OCI-LY3 (cell line): ENCODE results near the gene AXIN2.

Experiments
- H2AFZ ChIP-seq: fragments of 200-600, 300-600 bp; shearing (Covaris generic); 2 replicates; pipeline ENCODE4 v1.6.0; 2014; ENCODE audit warnings: antibody characterized with exemption, low read depth, low read length
- H3K27ac ChIP-seq: fragments of 200-600, 300-600 bp; sonication (generic); 2 replicates; pipeline ENCODE4 v1.5.1; 2014; ENCODE audit warnings: mild to moderate bottlenecking, low read length, moderate library complexity, mixed read lengths
- H3K27me3 ChIP-seq: fragments of 200-600, 300-600 bp; sonication (generic); 2 replicates; pipeline ENCODE4 v1.6.1; 2014; ENCODE audit warnings: low read depth, low read length, mixed read lengths
- H3K36me3 ChIP-seq: fragments of 200-600, 300-600 bp; sonication (generic); replicated peaks from 2 replicates; pipeline ENCODE3; 2014; ENCODE audit warnings: low read depth, low read length, mixed read lengths
- H3K4me1 ChIP-seq: fragments of 300-600, 200-600 bp; sonication (generic); 2 replicates; pipeline ENCODE4 v1.6.1; 2014; ENCODE audit warnings: low read length, mixed read lengths
- H3K4me2 ChIP-seq: fragments of 200-600, 300-600 bp; sonication (generic); 2 replicates; pipeline ENCODE4 v1.6.1; 2014; ENCODE audit warnings: low read length, mixed read lengths
- H3K4me3 ChIP-seq: fragments of 300-600, 200-600 bp; sonication (generic); 2 replicates; pipeline ENCODE4 v1.5.1; 2014; ENCODE audit warnings: antibody characterized with exemption, mild to moderate bottlenecking, low read length, moderate library complexity
- H3K79me2 ChIP-seq: fragments of 300-600, 200-600 bp; shearing (Covaris generic); 2 replicates; pipeline ENCODE4 v1.6.1; 2014; ENCODE audit warnings: mild to moderate bottlenecking, low read length, mixed read lengths
- H3K9ac ChIP-seq: fragments of 300-600, 200-600 bp; shearing (Covaris generic); 2 replicates; pipeline ENCODE4 v1.6.0; 2014; ENCODE audit warnings: mild to moderate bottlenecking, low read length, moderate library complexity
- H3K9me3 ChIP-seq: fragments of 200-600, 300-600 bp; shearing (Covaris generic); 2 replicates; pipeline ENCODE4 v1.6.1; 2014; ENCODE audit warnings: low read length, mixed read lengths; ENCODE audit not compliant: insufficient read depth
- H4K20me1 ChIP-seq: fragments of 200-600, 300-600 bp; sonication (generic); 2 replicates; pipeline ENCODE4 v1.6.1; 2016; ENCODE audit warnings: low read length, mixed read lengths; ENCODE audit not compliant: insufficient read depth
- EZH2phosphoT487 ChIP-seq: fragments of 200-600 bp; shearing (Covaris generic); IDR thresholded peaks from 2 replicates; pipeline ENCODE4 v1.6.1; 2018; ENCODE audit warnings: antibody characterized with exemption, mixed run types, low read depth
- TF ChIP-seq, protein P1 (sequence below): fragments of 200-600, 300-600 bp; sonication (generic); IDR thresholded peaks from 2 replicates; pipeline ENCODE4 v1.5.1; 2014; ENCODE audit warnings: antibody characterized with exemption, low read length, low read depth

Gene AXIN2

DNA sequence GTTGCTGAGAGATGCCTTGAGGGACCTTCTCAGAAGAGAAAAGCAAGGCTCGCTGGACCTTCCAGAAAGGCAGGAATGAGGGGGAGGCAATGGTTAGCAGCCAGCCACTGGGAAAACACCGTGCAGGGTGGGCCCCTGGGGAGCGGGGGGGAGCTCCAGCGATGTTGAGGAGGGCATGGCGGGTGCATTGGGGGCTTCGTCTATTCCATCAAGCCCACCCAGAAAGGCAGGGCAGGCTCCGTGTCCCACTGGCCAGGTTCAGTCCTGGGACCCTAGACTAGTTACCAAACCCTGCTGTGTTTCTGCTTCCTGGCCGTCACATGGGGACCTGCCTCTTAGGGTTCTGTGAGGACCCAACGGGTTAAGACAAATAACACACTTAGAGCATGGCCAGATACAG lies 64.6 kb downstream of the AXIN2 start:
- Histone ChIP-seq H4K20me1 (no peaks in the 10 kb centered on the region), H3K36me3 (no peaks in the 10 kb centered on the region), H3K27me3 (no peaks in the 10 kb centered on the region), H3K79me2 (no peaks in the 10 kb centered on the region), H3K4me1 (no peaks in the 10 kb centered on the region), H3K9me3 (no peaks in the 10 kb centered on the region), H3K9ac (no peak overlapping the region), H3K4me2 (no peak overlapping the region), H3K4me3 (no peak overlapping the region), H3K27ac (no peak overlapping the region), H2AFZ (no peak overlapping the region)
- TF ChIP-seq, protein P1, sequence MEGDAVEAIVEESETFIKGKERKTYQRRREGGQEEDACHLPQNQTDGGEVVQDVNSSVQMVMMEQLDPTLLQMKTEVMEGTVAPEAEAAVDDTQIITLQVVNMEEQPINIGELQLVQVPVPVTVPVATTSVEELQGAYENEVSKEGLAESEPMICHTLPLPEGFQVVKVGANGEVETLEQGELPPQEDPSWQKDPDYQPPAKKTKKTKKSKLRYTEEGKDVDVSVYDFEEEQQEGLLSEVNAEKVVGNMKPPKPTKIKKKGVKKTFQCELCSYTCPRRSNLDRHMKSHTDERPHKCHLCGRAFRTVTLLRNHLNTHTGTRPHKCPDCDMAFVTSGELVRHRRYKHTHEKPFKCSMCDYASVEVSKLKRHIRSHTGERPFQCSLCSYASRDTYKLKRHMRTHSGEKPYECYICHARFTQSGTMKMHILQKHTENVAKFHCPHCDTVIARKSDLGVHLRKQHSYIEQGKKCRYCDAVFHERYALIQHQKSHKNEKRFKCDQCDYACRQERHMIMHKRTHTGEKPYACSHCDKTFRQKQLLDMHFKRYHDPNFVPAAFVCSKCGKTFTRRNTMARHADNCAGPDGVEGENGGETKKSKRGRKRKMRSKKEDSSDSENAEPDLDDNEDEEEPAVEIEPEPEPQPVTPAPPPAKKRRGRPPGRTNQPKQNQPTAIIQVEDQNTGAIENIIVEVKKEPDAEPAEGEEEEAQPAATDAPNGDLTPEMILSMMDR, result no peak
- no peak for TF ChIP-seq EZH2phosphoT487

DNA sequence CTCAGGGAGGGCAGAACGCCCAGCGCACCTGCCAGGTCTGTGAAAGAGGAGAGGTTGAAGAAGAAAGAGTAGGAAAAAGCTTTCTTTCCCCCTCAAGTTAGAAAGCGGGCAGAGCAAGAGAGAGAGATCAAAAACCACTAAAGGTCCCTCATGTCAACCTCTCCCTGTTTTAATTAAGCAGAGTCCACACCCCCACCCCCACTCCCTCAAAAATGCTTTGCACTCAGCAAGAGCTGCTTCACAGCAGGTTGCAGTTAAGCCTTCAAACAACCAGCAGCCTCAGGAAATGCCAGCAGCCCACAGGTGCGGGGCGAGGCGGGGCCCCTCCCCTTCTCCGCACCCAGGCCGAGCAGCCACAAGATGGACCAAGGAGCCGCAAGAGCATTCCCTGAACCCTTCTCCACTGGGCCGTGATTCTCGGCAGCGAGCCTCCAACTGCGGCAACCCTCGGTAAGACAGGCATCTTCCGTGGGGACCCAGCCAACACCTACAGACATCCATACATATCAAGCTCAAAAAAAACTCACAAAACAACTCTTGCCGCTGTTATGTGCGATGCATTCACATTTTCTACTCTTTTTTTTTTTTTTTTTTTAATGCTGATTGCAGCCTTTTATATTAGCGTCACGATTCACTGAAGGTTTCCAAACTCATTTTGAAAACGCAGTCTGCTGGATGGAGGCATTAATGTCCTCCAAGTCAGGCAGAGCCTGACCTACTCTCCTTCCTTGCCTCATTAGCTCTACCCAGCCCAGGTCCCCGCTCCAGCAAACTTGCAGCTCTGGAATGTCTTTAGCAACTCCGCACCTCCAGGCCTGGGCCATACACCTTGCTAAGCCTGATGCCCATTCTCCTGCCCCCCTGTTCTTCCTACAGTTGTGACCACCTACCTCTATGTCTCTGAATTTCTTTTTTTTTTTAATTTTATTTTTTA lies 66.1 kb downstream of the AXIN2 start:
- H2AFZ ChIP-seq, result no peak overlapping the region
- no peak for TF ChIP-seq EZH2phosphoT487
- TF ChIP-seq, protein P1, result no peak
- H3K4me1 ChIP-seq, result no peaks in the 10 kb centered on the region
- H4K20me1 ChIP-seq, result no peaks in the 10 kb centered on the region
- H3K79me2 ChIP-seq, result no peaks in the 10 kb centered on the region
- no peak overlapping the region for H3K4me2 ChIP-seq
- H3K36me3 ChIP-seq, result no peaks in the 10 kb centered on the region
- H3K27me3 ChIP-seq, result no peaks in the 10 kb centered on the region
- no peak overlapping the region for H3K27ac ChIP-seq
- H3K4me3 ChIP-seq, result no peak overlapping the region
- no peaks in the 10 kb centered on the region for H3K9me3 ChIP-seq
- no peak overlapping the region for H3K9ac ChIP-seq

DNA sequence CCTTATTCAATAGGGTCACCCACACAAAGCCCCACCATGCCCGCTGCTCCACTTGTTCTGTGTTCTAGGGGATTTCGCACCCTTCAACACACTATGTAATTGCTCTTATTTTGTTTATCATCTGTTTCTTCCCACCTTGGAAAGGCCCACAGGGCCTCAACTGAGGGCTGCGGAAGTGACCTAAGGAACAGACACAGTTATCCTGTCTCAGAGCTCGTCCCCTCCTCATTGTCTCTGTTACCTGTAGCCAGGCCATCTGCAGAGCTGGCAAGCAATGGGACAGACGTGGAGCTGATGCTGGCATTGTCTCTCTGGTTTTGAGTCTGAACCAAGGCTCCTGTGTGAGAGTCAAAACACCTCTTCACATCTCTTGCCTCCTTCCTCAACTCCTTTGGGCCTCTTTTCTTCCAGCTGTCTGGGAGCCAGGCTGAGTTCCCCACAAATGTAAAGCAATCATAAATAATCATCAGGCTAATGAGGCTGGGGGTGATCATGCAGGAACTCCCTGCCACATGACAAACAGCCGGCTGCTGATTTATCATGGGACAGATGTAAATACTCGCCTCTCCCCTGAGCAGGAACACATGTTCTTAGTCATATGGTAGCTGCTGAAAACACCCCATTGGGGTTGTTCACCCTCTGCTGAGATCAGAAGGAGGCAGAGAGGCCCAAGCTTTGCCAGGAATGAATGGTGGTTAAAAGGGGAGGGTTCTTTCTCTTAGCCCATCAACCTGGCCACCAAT lies 71.9 kb downstream of the AXIN2 start:
- Histone ChIP-seq H2AFZ (no peak overlapping the region), H3K27me3 (no peaks in the 10 kb centered on the region), H3K9ac (no peak overlapping the region), H3K79me2 (no peaks in the 10 kb centered on the region), H4K20me1 (no peaks in the 10 kb centered on the region), H3K9me3 (no peaks in the 10 kb centered on the region), H3K4me2 (no peak overlapping the region), H3K36me3 (no peaks in the 10 kb centered on the region), H3K4me1 (0 out of 2 replicates have a peak, but pooled peaks cover 5% of the 10 kb centered on the region), H3K4me3 (no peak overlapping the region), H3K27ac (no peak overlapping the region)
- TF ChIP-seq, protein P1, result no peak
- no peak for TF ChIP-seq EZH2phosphoT487

DNA sequence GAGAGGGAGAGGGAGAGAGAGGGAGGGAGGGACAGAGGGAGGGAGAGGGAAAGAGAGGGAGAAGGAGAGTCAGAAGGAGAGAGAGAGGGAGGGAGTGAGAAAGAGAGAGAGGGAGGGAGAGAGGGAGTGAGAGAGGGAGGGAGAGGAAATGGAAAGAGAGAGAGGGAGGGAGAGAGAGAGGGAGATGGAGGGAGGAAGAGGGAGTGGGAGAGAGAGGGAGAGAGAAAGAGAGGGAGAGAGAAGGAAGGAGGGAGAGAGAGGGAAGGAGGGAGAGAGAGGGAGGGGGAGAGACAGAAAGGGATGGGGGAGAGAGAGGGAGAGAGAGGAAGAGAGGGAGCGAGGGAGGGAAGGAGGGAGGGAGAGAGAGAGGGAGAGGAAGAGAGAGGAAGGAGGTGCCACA lies 72.8 kb downstream of the AXIN2 start:
- Histone ChIP-seq H3K79me2 (no peaks in the 10 kb centered on the region), H3K4me2 (no peak overlapping the region), H3K9ac (no peak overlapping the region), H3K4me3 (no peak overlapping the region), H3K4me1 (0 out of 2 replicates have a peak, but pooled peaks cover 5% of the 10 kb centered on the region), H3K9me3 (no peaks in the 10 kb centered on the region), H4K20me1 (no peaks in the 10 kb centered on the region), H3K36me3 (no peaks in the 10 kb centered on the region), H3K27ac (no peak overlapping the region), H2AFZ (no peak overlapping the region), H3K27me3 (no peaks in the 10 kb centered on the region)
- TF ChIP-seq, protein P1, result no peak
- TF ChIP-seq EZH2phosphoT487, result no peak
